ENCODE measurements around the gene LMNA.

- no peak for TF ChIP-seq CTCF (conservative IDR thresholded peaks at IDR 0.05; ENCODE audit: low read depth, low read length)
- no peak; the same call in 1 of the 2 replicates for TF ChIP-seq SMC3 (IDR thresholded peaks at IDR 0.05; ENCODE audit: low read depth, low read length)
- TF ChIP-seq ELK1 (IDR thresholded peaks at IDR 0.05; ENCODE audit: borderline replicate concordance, low read depth, low read length), result no peak
Measured at GRCh38 chr1:156115514-156116374, 1.2 kb downstream of the LMNA start.
